Inflammatory macrophage treated with lipopolysaccharide for 1 hour (primary cell): ENCODE data around the gene TCN2.
"Not testable (repeated sequence)": the region's sequence is repeated elsewhere in the genome, so short reads cannot be mapped to it uniquely, and the experiment has no call there.

ENCODE experiments used
- DNase-seq, 2 donors: peaks; one replicate each; pipeline ENCODE4 v3.0.0-alpha.2; 2020 to 2022

The TCN2 gene

GRCh38 chr22:30606455-30607299, at the start of gene TCN2:
TSS of gene TCN2 (plus strand) at chr22:30607174. CDS start at chr22:30607332, 158 bp downstream.
- peak; percentile 61 to 62 for DNase-seq

DNA sequence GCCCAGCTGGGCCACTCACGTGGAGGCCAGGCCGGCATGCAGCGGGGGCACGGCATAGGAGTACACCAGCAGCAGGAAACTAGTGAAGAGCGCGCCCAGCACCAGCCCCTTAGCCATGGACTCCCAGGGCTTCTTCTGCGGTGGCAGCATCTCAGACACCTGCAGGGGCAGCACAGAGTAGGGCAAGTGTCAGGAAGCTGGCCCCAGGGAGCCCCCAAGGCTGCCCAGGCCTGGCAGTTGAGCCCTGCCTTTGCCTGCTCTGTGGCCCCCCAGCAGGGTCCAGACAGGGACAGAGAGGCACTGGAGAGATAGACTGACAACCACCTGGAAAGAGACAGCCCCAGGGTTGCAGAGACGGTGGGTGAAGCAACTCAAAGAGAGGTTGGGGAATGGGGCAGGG, 49.7 kb upstream of the TCN2 start:
- no peak for DNase-seq

GRCh38 chr22:30559889-30560288, 47.1 kb upstream of the TCN2 start:
- DNase-seq = no peak

DNA sequence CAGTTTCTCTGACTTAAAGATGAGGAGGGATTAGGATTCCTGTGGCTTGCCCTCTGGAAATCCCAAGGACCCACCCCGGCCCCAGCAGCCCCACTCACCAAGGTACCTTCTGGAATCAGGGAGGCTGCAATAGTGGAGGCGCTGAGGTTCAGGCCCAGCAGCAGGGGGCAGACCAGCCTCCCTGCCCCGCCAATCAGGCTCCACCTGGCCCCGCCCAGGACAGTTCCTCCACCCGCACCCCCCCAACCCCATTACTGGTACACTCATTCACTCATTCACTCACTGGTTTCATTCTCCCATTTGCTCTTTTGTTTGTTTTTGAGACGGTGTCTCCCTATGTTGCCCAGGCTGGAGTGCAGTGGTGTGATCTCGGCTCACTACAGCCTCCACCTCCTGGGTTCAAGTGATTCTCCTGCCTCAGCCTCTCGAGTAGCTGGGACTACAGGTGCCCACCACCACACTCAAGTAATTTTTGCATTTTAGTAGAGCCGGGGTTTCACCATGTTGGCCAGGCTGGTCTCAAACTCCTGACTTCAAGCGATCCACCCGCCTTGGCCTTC, 46.3 kb upstream of the TCN2 start:
- not testable (repeated sequence) for DNase-seq

- DNase-seq = no peak
Observed at GRCh38 chr22:30561402-30562189, 45.4 kb upstream of the TCN2 start.

DNA sequence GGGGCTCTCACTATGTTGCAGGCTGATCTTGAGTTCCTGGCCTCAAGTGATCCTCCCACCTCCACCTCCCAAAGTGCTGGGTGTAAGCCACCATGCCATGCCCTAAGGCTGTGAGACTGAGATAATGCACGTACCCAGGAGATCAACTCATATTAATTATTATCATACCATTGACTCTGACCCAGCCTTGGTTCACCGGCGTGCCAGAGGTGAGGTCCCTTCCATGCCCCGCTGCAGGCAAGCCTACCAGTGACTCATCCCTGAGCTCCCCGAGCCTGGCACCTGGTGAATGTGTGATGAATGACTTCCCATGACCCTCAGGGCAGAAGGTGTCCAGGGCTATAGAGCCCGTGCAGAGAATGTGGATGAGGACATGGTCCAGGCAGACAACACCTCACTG, 44.6 kb upstream of the TCN2 start:
- DNase-seq = no peak

DNA sequence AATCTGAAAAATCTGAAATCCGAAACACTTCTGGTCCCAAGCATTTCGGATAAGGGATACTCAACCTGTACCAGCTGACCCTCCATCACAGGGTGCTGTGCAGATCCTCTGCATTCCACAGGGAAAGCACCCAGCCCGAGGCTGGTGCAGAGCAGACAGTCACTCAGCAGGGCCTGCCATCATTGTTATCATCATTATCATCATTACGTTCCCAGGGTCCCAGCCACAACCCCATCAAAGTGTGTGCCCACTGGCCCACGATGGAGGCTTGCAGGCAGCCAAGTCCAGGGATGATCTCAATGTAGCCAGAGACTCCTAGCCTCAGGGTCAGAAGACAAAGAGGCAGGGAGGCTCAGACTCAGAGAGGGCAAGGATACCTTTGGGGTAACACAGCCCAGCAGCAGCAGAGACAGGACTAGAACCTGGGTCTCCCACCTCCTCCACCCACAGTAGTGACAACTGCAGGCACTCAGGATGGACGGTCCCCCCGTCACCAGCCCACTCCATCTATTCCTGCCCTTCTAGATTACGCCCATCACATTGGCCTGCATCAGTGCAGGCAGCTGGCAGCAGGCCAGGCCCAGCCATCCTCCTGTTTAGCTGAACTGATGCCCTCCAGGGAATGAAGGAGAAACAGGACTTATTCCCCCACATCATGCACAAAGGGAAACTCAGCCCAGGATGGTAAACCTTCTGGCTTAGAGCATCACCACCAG, 42.8 kb upstream of the TCN2 start:
- DNase-seq = no peak

DNA sequence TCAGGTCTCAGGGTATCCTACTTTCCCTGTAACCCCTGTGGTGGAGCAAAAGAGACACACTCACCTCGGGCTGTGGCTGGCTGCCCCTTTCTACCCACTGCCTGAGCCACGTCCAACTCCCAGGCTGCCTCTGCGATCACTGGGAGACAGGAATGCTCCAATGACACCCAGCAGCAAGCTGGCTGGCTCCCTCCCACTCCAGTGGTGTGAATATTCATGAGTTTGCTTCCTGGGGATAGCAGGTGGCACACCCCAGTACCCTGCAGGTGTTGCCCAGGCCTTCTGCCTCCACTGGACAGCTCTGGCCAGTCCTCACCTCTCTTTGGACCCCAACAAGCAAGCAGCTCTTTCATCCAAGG, 42.2 kb upstream of the TCN2 start:
- DNase-seq = no peak

DNA sequence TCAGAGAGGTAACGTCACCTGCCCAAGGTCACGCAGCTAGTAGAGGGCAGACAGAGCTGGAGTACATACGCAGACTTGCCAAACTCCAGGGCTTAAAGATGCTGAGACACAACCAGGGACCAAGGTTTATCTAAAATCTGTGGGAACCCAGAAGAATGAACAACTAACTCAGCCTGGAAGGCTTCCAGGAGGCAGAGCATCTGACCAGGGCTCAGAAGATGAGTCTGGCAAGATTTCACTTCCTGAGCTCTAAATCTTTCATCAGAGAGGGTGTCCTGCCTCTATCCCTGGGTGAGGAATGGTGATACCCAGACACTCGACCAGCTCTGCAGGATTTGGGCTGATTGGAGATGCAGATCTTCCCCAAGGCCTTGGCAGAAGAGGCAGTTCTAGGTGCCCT, 41.6 kb upstream of the TCN2 start:
- DNase-seq = no peak

DNA sequence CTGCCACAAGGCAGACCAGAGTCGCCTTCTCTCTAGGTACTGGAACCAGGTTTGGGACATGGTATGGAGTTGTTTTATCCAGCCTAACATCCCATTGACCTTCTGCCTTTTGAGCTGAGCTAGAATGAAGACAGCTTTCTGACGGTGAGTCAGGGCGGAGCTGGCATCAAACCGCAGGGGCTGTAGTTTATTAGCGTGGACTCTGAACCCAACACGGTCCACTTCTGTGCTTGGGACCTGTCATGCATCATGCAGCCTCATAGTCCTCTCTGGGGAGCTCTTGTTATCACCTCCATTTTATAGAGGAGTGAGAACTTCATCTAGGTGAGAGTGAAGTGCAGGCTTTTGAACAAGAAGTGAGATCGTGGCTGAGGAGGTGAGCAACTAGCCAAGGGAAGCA, 40.8 kb upstream of the TCN2 start:
- no peak for DNase-seq

DNA sequence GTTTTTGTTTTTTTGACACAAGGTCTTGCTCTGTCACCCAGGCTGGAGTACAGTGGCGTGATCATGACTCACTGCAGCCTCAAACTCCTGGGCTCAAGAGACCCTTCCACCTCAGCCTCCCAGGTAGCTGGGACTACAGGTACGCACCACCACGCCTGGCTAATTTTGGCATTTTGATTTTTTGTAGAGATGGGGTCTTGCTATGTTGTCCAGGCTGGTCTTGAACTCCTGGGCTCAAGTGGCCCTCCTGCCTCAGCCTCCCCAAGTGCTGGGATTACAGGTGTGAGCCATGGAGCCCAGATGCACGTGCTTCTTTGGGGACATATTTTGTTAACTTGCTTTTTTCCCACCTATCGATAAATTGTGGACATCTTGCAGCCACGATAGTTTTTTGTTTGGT, 39.7 kb upstream of the TCN2 start:
- not testable (repeated sequence) for DNase-seq

- no peak for DNase-seq
Observed at GRCh38 chr22:30568137-30568805, 38.7 kb upstream of the TCN2 start.

DNA sequence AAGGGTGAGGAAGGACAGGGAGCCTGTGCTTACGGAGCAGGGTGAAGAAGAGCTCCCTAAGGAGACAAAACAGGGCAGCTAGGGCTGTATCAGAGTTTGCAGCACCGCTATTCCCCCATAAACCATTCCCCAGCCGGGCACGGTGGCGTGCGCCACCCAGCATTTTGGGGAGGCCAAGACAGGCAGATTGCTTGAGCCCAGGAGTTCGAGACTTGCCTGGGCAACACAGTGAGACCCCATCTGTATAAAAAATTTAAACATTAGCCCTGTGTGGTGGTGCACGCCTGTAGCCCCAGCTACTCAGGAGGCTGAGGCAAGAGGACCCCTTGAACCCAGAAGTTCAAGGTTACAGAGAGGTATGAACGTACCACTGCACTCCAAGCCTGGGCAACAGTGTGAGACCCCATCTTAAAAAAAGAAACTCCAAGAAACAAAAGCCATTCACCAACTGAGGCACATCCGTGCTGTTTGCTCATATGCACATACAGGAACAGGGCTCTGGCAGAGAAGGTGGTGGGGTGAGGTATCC, 37.2 kb upstream of the TCN2 start:
- no peak for DNase-seq

DNA sequence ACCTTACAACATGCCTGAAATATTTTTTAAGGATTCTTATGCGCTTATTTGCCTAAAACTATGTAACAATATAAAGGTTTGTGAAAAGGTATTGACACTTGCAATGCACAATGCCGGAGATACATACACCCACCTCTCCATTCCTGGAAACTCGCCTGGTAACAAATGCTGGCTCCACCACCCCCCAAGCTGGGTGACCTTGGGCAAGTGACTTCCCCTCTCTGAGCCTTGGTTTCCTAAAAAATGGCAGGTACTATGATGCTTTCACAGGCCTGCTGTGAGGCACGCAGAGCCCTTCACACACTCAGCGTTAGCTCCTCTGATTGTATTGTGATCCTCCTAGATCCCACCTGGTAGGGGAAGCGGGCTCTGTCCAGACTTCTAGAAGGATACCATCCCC, 34.8 kb upstream of the TCN2 start:
- DNase-seq = no peak

- DNase-seq = no peak
Observed at GRCh38 chr22:30572840-30573593, 34.0 kb upstream of the TCN2 start.

DNA sequence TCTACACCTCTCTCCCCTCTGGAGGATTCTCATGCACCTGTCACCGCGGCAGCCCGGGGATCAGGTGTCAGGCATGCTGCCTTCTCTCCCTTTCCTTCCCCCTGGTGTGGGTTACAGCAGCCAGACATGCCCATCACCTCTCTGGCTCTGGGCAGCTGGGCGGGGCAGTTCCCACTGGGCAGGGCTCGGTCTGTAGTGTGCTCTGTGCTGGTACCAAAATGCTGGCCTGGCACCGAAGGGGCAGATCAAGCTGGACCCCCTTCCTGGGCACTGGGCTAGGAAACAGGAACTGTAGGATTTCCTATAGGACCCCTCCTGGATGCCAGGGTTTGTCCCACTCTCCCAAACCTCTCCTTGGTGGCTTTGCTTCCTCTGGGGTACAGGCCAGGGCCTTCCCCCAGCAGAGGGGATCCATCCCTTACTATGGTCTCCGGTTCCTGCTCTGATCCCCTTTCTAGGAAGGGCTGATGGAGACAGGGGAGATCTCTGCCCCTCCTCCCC, 33.3 kb upstream of the TCN2 start:
- DNase-seq = no peak

GRCh38 chr22:30574095-30574981, 32.6 kb upstream of the TCN2 start, which contains the start of gene GAL3ST1:
TSS of gene GAL3ST1 (minus strand) at chr22:30574665. CDS start at chr22:30557392, 17,273 bp downstream.
- DNase-seq = no peak

GRCh38 chr22:30574997-30575671, 31.8 kb upstream of the TCN2 start:
- no peak for DNase-seq

DNA sequence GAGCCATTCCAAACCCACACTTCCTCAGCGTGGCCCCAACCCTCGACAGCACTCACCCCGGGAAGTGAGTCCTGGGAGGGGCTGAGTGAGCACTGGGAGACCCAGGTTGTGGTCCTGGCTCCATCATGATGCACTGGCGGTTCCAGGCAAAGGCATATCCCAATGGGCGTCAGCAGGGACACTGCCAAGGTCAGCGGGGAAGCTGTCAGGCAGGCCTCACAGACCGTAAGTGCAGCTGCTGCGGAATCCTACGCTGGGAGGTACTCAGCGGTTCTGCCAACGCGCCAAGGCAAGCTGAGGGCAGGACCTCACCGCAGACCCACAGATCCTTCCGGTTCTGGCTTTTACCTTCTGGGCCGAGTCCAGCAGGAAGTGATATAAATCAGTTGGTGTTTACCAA, 31.1 kb upstream of the TCN2 start:
- no peak for DNase-seq

DNA sequence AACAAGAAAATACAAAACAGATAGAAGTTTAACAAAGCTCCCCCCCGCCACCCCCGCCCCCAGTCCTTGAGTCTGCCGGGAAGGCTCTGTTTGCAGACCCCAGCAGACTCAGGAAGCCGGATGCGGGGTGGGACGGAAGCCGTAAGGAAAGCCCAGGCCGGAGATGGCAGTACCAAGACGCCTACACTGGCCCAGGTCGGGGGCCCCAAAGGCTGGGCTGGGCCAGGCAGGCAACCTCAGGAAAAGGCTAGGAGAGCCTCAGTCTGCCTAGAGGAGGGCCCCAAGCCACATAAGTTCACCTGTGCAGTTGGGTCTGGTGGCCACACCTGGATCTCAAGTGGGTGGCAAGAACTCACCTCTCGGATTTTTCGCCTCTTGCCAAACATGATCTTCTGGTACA, 28.5 kb upstream of the TCN2 start:
- DNase-seq = no peak
